MM.1S (cell line): ENCODE data around the gene TMEM38B.

Experiments used
- DNase-seq: peaks from one replicate; pipeline ENCODE4 v3.0.0-alpha.2; 2015
- H2AFZ ChIP-seq: fragments of 300-600 bp; sonication (generic); 2 replicates; pipeline ENCODE4 v1.6.0; 2016; ENCODE audit warnings: antibody characterized with exemption, low read length
- H3F3A ChIP-seq: fragments of 300-600 bp; sonication (generic); 2 replicates; pipeline ENCODE4 v1.6.1; 2016; ENCODE audit warnings: mild to moderate bottlenecking, antibody characterized with exemption, low read length, moderate library complexity, mixed read lengths; ENCODE audit not compliant: insufficient read depth
- H3K27ac ChIP-seq: fragments of 300-600 bp; sonication (generic); 2 replicates; pipeline ENCODE4 v1.5.1; 2016; ENCODE audit warnings: mild to moderate bottlenecking, low read length
- H3K27me3 ChIP-seq: fragments of 300-600 bp; sonication (generic); replicated peaks from 2 replicates; pipeline ENCODE4 v1.6.0; 2016; ENCODE audit warnings: low read length; ENCODE audit not compliant: insufficient read depth
- H3K36me3 ChIP-seq: fragments of 300-600 bp; sonication (generic); replicated peaks from 2 replicates; pipeline ENCODE4 v1.6.1; 2016; ENCODE audit warnings: mild to moderate bottlenecking, low read length, mixed read lengths; ENCODE audit not compliant: insufficient read depth
- H3K4me1 ChIP-seq: fragments of 300-600 bp; sonication (generic); 2 replicates; pipeline ENCODE4 v1.6.1; 2016; ENCODE audit warnings: low read length, mixed read lengths
- H3K4me2 ChIP-seq: fragments of 300-600 bp; sonication (generic); 2 replicates; pipeline ENCODE4 v1.6.0; 2016; ENCODE audit warnings: low read depth, low read length
- H3K4me3 ChIP-seq: fragments of 300-600 bp; sonication (generic); 2 replicates; pipeline ENCODE4 v1.5.1; 2016; ENCODE audit warnings: low read length, mixed read lengths
- H3K79me2 ChIP-seq: fragments of 300-600 bp; sonication (generic); 2 replicates; pipeline ENCODE4 v1.6.1; 2016; ENCODE audit warnings: mixed run types, low read length, mixed read lengths
- H3K9ac ChIP-seq: fragments of 300-600 bp; sonication (generic); 2 replicates; pipeline ENCODE4 v1.6.1; 2016; ENCODE audit warnings: low read length, mixed read lengths
- H3K9me2 ChIP-seq: fragments of 300-600 bp; sonication (generic); replicated peaks from 2 replicates; pipeline ENCODE4 v1.6.1; 2016; ENCODE audit warnings: mild to moderate bottlenecking, low read length, mixed read lengths; ENCODE audit not compliant: insufficient read depth
- H3K9me3 ChIP-seq: fragments of 300-600 bp; sonication (generic); replicated peaks from 2 replicates; pipeline ENCODE4 v1.6.1; 2016; ENCODE audit warnings: mild to moderate bottlenecking, low read length, mixed read lengths; ENCODE audit not compliant: insufficient read depth
- H4K20me1 ChIP-seq: fragments of 300-600 bp; sonication (generic); 2 replicates; pipeline ENCODE4 v1.6.1; 2016; ENCODE audit warnings: mild to moderate bottlenecking, low read length, moderate library complexity, mixed read lengths; ENCODE audit not compliant: insufficient read depth
- CTCF ChIP-seq: fragments of 300-600 bp; sonication (generic); IDR thresholded peaks from 2 replicates; pipeline ENCODE4 v1.5.1; 2016; ENCODE audit warnings: antibody characterized with exemption, low read length, mixed read lengths
- EZH2 ChIP-seq: fragments of 300-600 bp; sonication (generic); optimal IDR thresholded peaks from 2 replicates; pipeline ENCODE3; 2017; ENCODE audit warnings: low read depth, mild to moderate bottlenecking, antibody characterized with exemption, low read length, mixed read lengths
- EZH2phosphoT487 ChIP-seq: fragments of 300-600 bp; sonication (generic); IDR thresholded peaks from 2 replicates; pipeline ENCODE4 v1.6.1; 2018; ENCODE audit warnings: antibody characterized with exemption, low read length

Gene TMEM38B

GRCh38 chr9:105708405-105708804, 14.1 kb downstream of the TMEM38B start:
- Histone ChIP-seq H2AFZ (no peak overlapping the region), H3K79me2 (0 out of 2 replicates have a peak, but pooled peaks cover 3% of the 10 kb centered on the region), H3F3A (no peaks in the 10 kb centered on the region), H3K9me3 (no peaks in the 10 kb centered on the region), H3K9me2 (no peaks in the 10 kb centered on the region), H3K4me2 (no peak overlapping the region), H3K27ac (no peak overlapping the region), H3K9ac (no peak overlapping the region), H3K4me1 (no peaks in the 10 kb centered on the region), H3K27me3 (no peaks in the 10 kb centered on the region), H4K20me1 (no peaks in the 10 kb centered on the region), H3K36me3 (no peaks in the 10 kb centered on the region; the same call in 1 of the 2 replicates), H3K4me3 (no peak overlapping the region)
- no peak for DNase-seq
- no peak for TF ChIP-seq EZH2phosphoT487
- TF ChIP-seq EZH2: no peak
- no peak for TF ChIP-seq CTCF

- H3K27ac ChIP-seq: no peak overlapping the region
Measured at GRCh38 chr9:105710638-105711037, 16.3 kb downstream of the TMEM38B start.

GRCh38 chr9:105711867-105712266, 17.5 kb downstream of the TMEM38B start:
- TF ChIP-seq EZH2 (no peak), CTCF (no peak), EZH2phosphoT487 (no peak)
- H3K27me3 ChIP-seq: no peaks in the 10 kb centered on the region

More at GRCh38 chr9:105710638-105711037, 16.3 kb downstream of the TMEM38B start:
- Histone ChIP-seq H3K36me3 (no peaks in the 10 kb centered on the region; the same call in 1 of the 2 replicates), H3K9me2 (no peaks in the 10 kb centered on the region), H3K4me3 (no peak overlapping the region), H2AFZ (no peak overlapping the region), H3K4me1 (no peaks in the 10 kb centered on the region), H3K9me3 (no peaks in the 10 kb centered on the region), H3K79me2 (0 out of 2 replicates have a peak, but pooled peaks cover 3% of the 10 kb centered on the region), H3K27me3 (no peaks in the 10 kb centered on the region), H3K4me2 (no peak overlapping the region), H4K20me1 (no peaks in the 10 kb centered on the region), H3K9ac (no peak overlapping the region), H3F3A (no peaks in the 10 kb centered on the region)
- no peak for DNase-seq
- TF ChIP-seq EZH2 (no peak), CTCF (no peak), EZH2phosphoT487 (no peak)

More at GRCh38 chr9:105711867-105712266, 17.5 kb downstream of the TMEM38B start:
- H3K4me3 ChIP-seq: no peak overlapping the region
- H3K9me3 ChIP-seq: no peaks in the 10 kb centered on the region
- no peak overlapping the region for H3K27ac ChIP-seq
- no peaks in the 10 kb centered on the region for H3K9me2 ChIP-seq
- no peaks in the 10 kb centered on the region; the same call in 1 of the 2 replicates for H3K36me3 ChIP-seq
- H3K79me2 ChIP-seq: 0 out of 2 replicates have a peak, but pooled peaks cover 3% of the 10 kb centered on the region
- no peaks in the 10 kb centered on the region for H3F3A ChIP-seq
- H3K4me2 ChIP-seq: no peak overlapping the region
- H3K9ac ChIP-seq: no peak overlapping the region
- no peak for DNase-seq
- no peaks in the 10 kb centered on the region for H3K4me1 ChIP-seq
- no peak overlapping the region for H2AFZ ChIP-seq
- H4K20me1 ChIP-seq: no peaks in the 10 kb centered on the region
